SW 1271 (cell line): ENCODE data around the gene RPN2.

Experiments used
- DNase-seq, 2 experiments: peaks; one replicate each; lab custom pipeline; 2025; lab: John Stamatoyannopoulos, UW

RPN2 gene

GRCh38 chr20:37266940-37267666, 88.0 kb downstream of the RPN2 start:
- no peak for DNase-seq

GRCh38 chr20:37267667-37268313, 88.7 kb downstream of the RPN2 start:
- no peak for DNase-seq

- DNase-seq: no peak
These were observed 91.7 kb downstream of the RPN2 start for GRCh38 chr20:37270576-37271420.

- no peak for DNase-seq
These were observed 92.3 kb downstream of the RPN2 start for GRCh38 chr20:37271421-37271768.

GRCh38 chr20:37273988-37274387, 94.9 kb downstream of the RPN2 start:
- no peak for DNase-seq

GRCh38 chr20:37274851-37275524, 95.9 kb downstream of the RPN2 start:
- DNase-seq: no peak

- peak in 1 of 2 experiments; percentile 33 for DNase-seq
These were observed 97.5 kb downstream of the RPN2 start for GRCh38 chr20:37276494-37277252.

GRCh38 chr20:37277253-37277593, 98.1 kb downstream of the RPN2 start:
- no peak for DNase-seq

GRCh38 chr20:37278966-37279590, 99.9 kb downstream of the RPN2 start:
- no peak for DNase-seq

GRCh38 chr20:37279820-37280219, 100.7 kb downstream of the RPN2 start:
- DNase-seq: no peak

GRCh38 chr20:37280403-37280802, 101.3 kb downstream of the RPN2 start:
- DNase-seq: no peak

- DNase-seq: peak in 1 of 2 experiments; percentile 38
These were observed 103.4 kb downstream of the RPN2 start for GRCh38 chr20:37282556-37282955.

- no peak for DNase-seq
These were observed 104.5 kb downstream of the RPN2 start for GRCh38 chr20:37283530-37284195.

GRCh38 chr20:37284691-37285161, 105.6 kb downstream of the RPN2 start:
- DNase-seq: no peak

GRCh38 chr20:37285664-37286374, 106.7 kb downstream of the RPN2 start:
- DNase-seq: no peak

GRCh38 chr20:37288091-37288490, 109.0 kb downstream of the RPN2 start:
- no peak for DNase-seq

GRCh38 chr20:37290158-37290810, 111.2 kb downstream of the RPN2 start:
- no peak for DNase-seq
